Activated CD8-positive, alpha-beta memory T cell treated with anti-CD3 and anti-CD28 coated beads for 36 hours (primary cell): Measurements from ENCODE around the gene RAP1GAP2. TPM values are rescaled to one million over a fixed set of nuclear protein-coding genes. Genes with fewer than 3 reads are reported as not detected.

Experiments
- CTCF ChIA-PET: fragments of 350-600 bp; sonication (Branson Sonifier 250); formaldehyde crosslinking; loops from one replicate; lab custom pipeline; 2021; ENCODE audit warnings: antibody characterized with exemption; lab: Charles Lee
- POLR2A ChIA-PET: fragments of 350-600 bp; sonication (Branson Sonifier 250); formaldehyde crosslinking; loops from one replicate; lab custom pipeline; 2021; ENCODE audit warnings: antibody characterized with exemption; lab: Charles Lee
- total RNA-seq, 2 experiments: library from RNA; stranded (reverse); gene quantifications; one replicate each; pipeline ENCODE4 v1.2.3, GENCODE V29; 2021

The RAP1GAP2 gene
- total RNA-seq, 2 experiments from 2014 or later: 0.27 to 0.52 TPM

- CTCF ChIA-PET: no interaction called here
Measured at GRCh38 chr17:2893422-2893914, 97.2 kb downstream of the RAP1GAP2 start.

GRCh38 chr17:2894782-2895181, 98.5 kb downstream of the RAP1GAP2 start:
- CTCF ChIA-PET: no interaction called here
- POLR2A ChIA-PET: no interaction called here

More at GRCh38 chr17:2893422-2893914, 97.2 kb downstream of the RAP1GAP2 start:
- POLR2A ChIA-PET: no interaction called here

GRCh38 chr17:2897605-2898004, 101.4 kb downstream of the RAP1GAP2 start:
- CTCF ChIA-PET: no interaction called here
- POLR2A ChIA-PET: no interaction called here

GRCh38 chr17:2898255-2898926, 102.2 kb downstream of the RAP1GAP2 start:
- ChIA-PET CTCF (no interaction called here), POLR2A (no interaction called here)

- ChIA-PET CTCF (no interaction called here), POLR2A (no interaction called here)
Measured at GRCh38 chr17:2899906-2900305, 103.7 kb downstream of the RAP1GAP2 start.

- ChIA-PET CTCF (no interaction called here), POLR2A (no interaction called here)
Measured at GRCh38 chr17:2900842-2901241, 104.6 kb downstream of the RAP1GAP2 start.

- CTCF ChIA-PET: no interaction called here
Measured at GRCh38 chr17:2901582-2901981, 105.3 kb downstream of the RAP1GAP2 start.

GRCh38 chr17:2902546-2902945, 106.3 kb downstream of the RAP1GAP2 start:
- CTCF ChIA-PET: interaction anchor here (1.5 kb wide), 1 partner anchor 54 kb away, joined by 3 read pairs; no protein-coding TSS in a partner anchor
- POLR2A ChIA-PET: no interaction called here

More at GRCh38 chr17:2901582-2901981, 105.3 kb downstream of the RAP1GAP2 start:
- POLR2A ChIA-PET: no interaction called here

- CTCF ChIA-PET: interaction anchor here (1.5 kb wide), 1 partner anchor 55 kb away, joined by 3 read pairs; no protein-coding TSS in a partner anchor
- POLR2A ChIA-PET: no interaction called here
Measured at GRCh38 chr17:2903193-2903974, 107.1 kb downstream of the RAP1GAP2 start.

- ChIA-PET POLR2A (no interaction called here), CTCF (no interaction called here)
Measured at GRCh38 chr17:2904135-2904534, 107.9 kb downstream of the RAP1GAP2 start.

- ChIA-PET POLR2A (no interaction called here), CTCF (no interaction called here)
Measured at GRCh38 chr17:2905269-2905668, 109.0 kb downstream of the RAP1GAP2 start.

GRCh38 chr17:2905696-2906501, 109.7 kb downstream of the RAP1GAP2 start:
- CTCF ChIA-PET: interaction anchor here (2.5 kb wide), 1 partner anchor 57 kb away, joined by 9 read pairs; no protein-coding TSS in a partner anchor

GRCh38 chr17:2906901-2907300, 110.7 kb downstream of the RAP1GAP2 start:
- POLR2A ChIA-PET: interaction anchor here (0.6 kb wide), 2 partner anchors 194 to 387 kb away, joined by 3 to 4 read pairs; no protein-coding TSS in a partner anchor
- CTCF ChIA-PET: interaction anchor here (0.7 to 2.5 kb wide), 2 partner anchors 58 to 298 kb away, joined by 3 to 9 read pairs; no protein-coding TSS in a partner anchor

More at GRCh38 chr17:2905696-2906501, 109.7 kb downstream of the RAP1GAP2 start:
- POLR2A ChIA-PET: no interaction called here

- POLR2A ChIA-PET: no interaction called here
- CTCF ChIA-PET: interaction anchor here (1.4 kb wide), 1 partner anchor 61 kb away, joined by 4 read pairs; no protein-coding TSS in a partner anchor
Measured at GRCh38 chr17:2909175-2909845, 113.1 kb downstream of the RAP1GAP2 start.

GRCh38 chr17:2909846-2910234, 113.6 kb downstream of the RAP1GAP2 start:
- ChIA-PET POLR2A (no interaction called here), CTCF (interaction anchor here (1.4 kb wide), 1 partner anchor 61 kb away, joined by 4 read pairs; no protein-coding TSS in a partner anchor)

- ChIA-PET CTCF (no interaction called here), POLR2A (interaction anchor here (0.6 kb wide), 1 partner anchor 53 kb away, joined by 8 read pairs; no protein-coding TSS in a partner anchor)
Measured at GRCh38 chr17:2911035-2911754, 115.0 kb downstream of the RAP1GAP2 start.

- ChIA-PET POLR2A (no interaction called here), CTCF (no interaction called here)
Measured at GRCh38 chr17:2911755-2912111, 115.5 kb downstream of the RAP1GAP2 start.

- ChIA-PET POLR2A (no interaction called here), CTCF (no interaction called here)
Measured at GRCh38 chr17:2912754-2913153, 116.5 kb downstream of the RAP1GAP2 start.
